WTC11 (cell line): Measurements from ENCODE around the gene NYAP1. TPM values are rescaled to one million over a fixed set of nuclear protein-coding genes. Genes with fewer than 3 reads are reported as not detected.

Experiments used
- ATAC-seq: fragments of 200-7000 bp; cut with Tn5 transposase; 2 replicates; pipeline ENCODE4 v1.10.0; 2021; ENCODE audit warnings: mild to moderate bottlenecking, moderate library complexity
- Bru-seq: library from RNA; stranded (reverse); fragments of 400-500 nt; gene quantifications from one replicate; lab custom pipeline; 2021; lab: Mats Ljungman, UMichigan
- CTCF ChIA-PET: fragments of 300-600 bp; sonication (Branson Sonifier 250); formaldehyde crosslinking; loops from one replicate; lab custom pipeline; 2021; ENCODE audit warnings: antibody characterized with exemption; lab: Charles Lee
- POLR2A ChIA-PET: fragments of 350-600 bp; sonication (Branson Sonifier 250); formaldehyde crosslinking; loops from one replicate; lab custom pipeline; 2021; ENCODE audit warnings: antibody characterized with exemption; lab: Charles Lee
- DNase-seq: peaks from one replicate; pipeline ENCODE4 v3.0.0; 2021; ENCODE audit warnings: low spot score
- H3K27ac Mint-ChIP-seq: 2 replicates; pipeline ENCODE4 v1.8.0; 2021; ENCODE audit warnings: mixed read lengths
- H3K27me3 Mint-ChIP-seq: 2 replicates; pipeline ENCODE4 v1.8.0; 2021; ENCODE audit warnings: low read depth, mild to moderate bottlenecking, moderate library complexity, mixed read lengths
- H3K36me3 Mint-ChIP-seq: 2 replicates; pipeline ENCODE4 v1.8.0; 2021; ENCODE audit warnings: mixed read lengths
- H3K4me1 Mint-ChIP-seq: 2 replicates; pipeline ENCODE4 v1.8.0; 2022; ENCODE audit warnings: mixed read lengths
- H3K4me3 Mint-ChIP-seq: 2 replicates; pipeline ENCODE4 v1.8.0; 2021; ENCODE audit warnings: mild to moderate bottlenecking, moderate library complexity, mixed read lengths
- H3K9me3 Mint-ChIP-seq: 2 replicates; pipeline ENCODE4 v1.8.0; 2021; ENCODE audit warnings: mixed read lengths
- CREB1 ChIP-seq: sonication (generic); formaldehyde crosslinking; IDR thresholded peaks from 2 replicates; pipeline ENCODE4 v1.8.0; 2023; ENCODE audit warnings: mild to moderate bottlenecking, missing genetic modification reagents
- KAT7 ChIP-seq: sonication (generic); formaldehyde crosslinking; IDR thresholded peaks from 2 replicates; pipeline ENCODE4 v1.8.1; 2023; ENCODE audit warnings: missing genetic modification reagents, mild to moderate bottlenecking, borderline replicate concordance
- SP1 ChIP-seq: sonication (generic); formaldehyde crosslinking; conservative IDR thresholded peaks from 2 replicates; pipeline ENCODE4 v1.8.1; 2022; ENCODE audit warnings: missing genetic modification reagents
- TP53 ChIP-seq: sonication (generic); formaldehyde crosslinking; IDR thresholded peaks from 2 replicates; pipeline ENCODE4 v1.8.1; 2023; ENCODE audit warnings: mild to moderate bottlenecking, missing genetic modification reagents
- long read RNA-seq, 3 experiments: library from RNA in 1 of 3; library from capped mRNA in 1 of 3; library from polyadenylated mRNA in 1 of 3; unstranded in 2 of 3; stranded (forward) in 1 of 3; transcript quantifications; one replicate each; pipeline ENCODE4 v2.0.0, GENCODE V29; 2021
- total RNA-seq: library from RNA; stranded (reverse); gene quantifications from 3 replicates; pipeline ENCODE4 v1.2.3, GENCODE V29; 2021
- TF ChIP-seq, protein P1 (sequence below): sonication (generic); formaldehyde crosslinking; IDR thresholded peaks from 2 replicates; pipeline ENCODE4 v1.8.1; 2022; ENCODE audit warnings: mild to moderate bottlenecking, moderate library complexity, missing genetic modification reagents
- TF ChIP-seq, protein P2 (sequence below): fragments of 250-450 bp; sonication (Bioruptor Pico); IDR thresholded peaks from 2 replicates; pipeline ENCODE4 v2.1.2; 2022; ENCODE audit warnings: mild to moderate bottlenecking, moderate library complexity
- TF ChIP-seq, protein P3 (sequence below): sonication (generic); formaldehyde crosslinking; IDR thresholded peaks from 2 replicates; pipeline ENCODE4 v1.8.1; 2023; ENCODE audit warnings: mild to moderate bottlenecking, missing genetic modification reagents, borderline replicate concordance
- TF ChIP-seq, protein P4 (sequence below): sonication (generic); formaldehyde crosslinking; IDR thresholded peaks from 2 replicates; pipeline ENCODE4 v1.8.0; 2023; ENCODE audit warnings: missing genetic modification reagents, mild to moderate bottlenecking, borderline replicate concordance

Gene NYAP1
- total RNA-seq, result 6.2 to 7.6 TPM (median 6.7 TPM) in 3 replicates
- percentile 42 among the genes with signal in this experiment for Bru-seq, nascent RNA
- long read RNA-seq, experiment 1, partial matches to known transcripts, result 1 of 3 reads
- long read RNA-seq, experiment 1, other reads (novel, unspliced or antisense), result 2 of 3 reads
- long read RNA-seq, experiment 2, partial matches to known transcripts, result 1 of 3 reads
- long read RNA-seq, experiment 2, other reads (novel, unspliced or antisense), result 1 of 3 reads
- long read RNA-seq, experiment 3, result 0 reads

DNA sequence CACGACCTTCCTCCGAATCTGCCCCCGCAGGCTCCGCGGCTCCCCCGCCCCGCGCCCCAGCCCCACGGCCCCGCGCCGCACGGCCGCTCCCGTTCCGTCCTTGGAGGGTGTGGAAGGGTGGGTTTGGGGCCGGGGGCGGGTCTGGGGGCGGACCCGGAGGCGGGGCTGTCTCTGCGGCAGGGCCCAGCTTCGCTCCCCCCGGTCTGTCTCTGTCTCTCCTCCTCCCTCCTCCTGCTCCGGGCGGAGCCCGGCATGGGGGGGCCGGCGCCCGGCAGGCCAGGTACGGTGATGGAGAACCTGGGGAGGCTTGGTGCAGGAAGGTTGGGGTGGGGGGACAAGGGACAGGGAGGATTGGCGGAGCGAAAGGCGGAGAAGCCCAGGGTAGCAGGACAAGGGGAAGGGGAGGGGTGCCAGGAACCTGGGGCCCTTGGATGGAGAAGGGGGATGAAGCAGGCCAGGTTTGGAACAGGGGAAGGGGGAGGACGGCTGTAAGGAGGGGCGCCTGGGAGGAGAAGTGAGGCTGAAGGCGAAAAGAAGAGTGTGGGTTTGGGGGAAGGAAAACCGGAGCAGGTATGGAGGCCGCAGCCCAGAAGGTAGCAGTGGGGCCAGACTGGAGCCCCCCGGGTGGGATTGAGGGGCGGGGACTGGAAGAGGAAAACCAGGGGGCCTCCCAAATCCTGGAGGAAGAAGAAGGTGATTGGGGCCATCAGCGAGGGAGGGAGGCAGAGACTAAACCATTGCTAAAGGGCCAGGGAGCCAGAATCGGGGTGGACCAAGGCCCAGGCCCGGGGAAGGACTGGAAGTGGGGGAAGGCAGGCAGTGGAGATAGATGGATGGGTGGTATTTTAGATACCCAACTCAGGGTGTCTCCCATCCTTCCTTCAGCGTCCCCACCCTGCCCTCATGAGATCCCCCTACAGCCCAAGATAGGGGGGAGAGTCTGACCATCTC is at the start of gene NYAP1:
Gene NYAP1, plus strand, starts transcription at position 206 of the 951 bp plus-strand sequence. CDS start 1,385 bp downstream, outside the sequence.
- POLR2A ChIA-PET, result interaction anchor here (0.6 to 0.7 kb wide), 2 partner anchors 102 to 343 kb away, joined by 3 to 4 read pairs; partner anchors contain the start of genes EPHB4, FBXO24 and LRCH4
- TF ChIP-seq, protein P1, sequence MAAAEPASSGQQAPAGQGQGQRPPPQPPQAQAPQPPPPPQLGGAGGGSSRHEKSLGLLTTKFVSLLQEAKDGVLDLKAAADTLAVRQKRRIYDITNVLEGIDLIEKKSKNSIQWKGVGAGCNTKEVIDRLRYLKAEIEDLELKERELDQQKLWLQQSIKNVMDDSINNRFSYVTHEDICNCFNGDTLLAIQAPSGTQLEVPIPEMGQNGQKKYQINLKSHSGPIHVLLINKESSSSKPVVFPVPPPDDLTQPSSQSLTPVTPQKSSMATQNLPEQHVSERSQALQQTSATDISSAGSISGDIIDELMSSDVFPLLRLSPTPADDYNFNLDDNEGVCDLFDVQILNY, result no peak
- TF ChIP-seq TP53 (CRISPR knock-in tag) (no peak), SP1 (CRISPR knock-in tag) (peak; percentile 67), KAT7 (CRISPR knock-in tag) (peak; percentile 6; the same call in 1 of the 2 replicates), CREB1 (CRISPR knock-in tag) (no peak)
- TF ChIP-seq, protein P2, sequence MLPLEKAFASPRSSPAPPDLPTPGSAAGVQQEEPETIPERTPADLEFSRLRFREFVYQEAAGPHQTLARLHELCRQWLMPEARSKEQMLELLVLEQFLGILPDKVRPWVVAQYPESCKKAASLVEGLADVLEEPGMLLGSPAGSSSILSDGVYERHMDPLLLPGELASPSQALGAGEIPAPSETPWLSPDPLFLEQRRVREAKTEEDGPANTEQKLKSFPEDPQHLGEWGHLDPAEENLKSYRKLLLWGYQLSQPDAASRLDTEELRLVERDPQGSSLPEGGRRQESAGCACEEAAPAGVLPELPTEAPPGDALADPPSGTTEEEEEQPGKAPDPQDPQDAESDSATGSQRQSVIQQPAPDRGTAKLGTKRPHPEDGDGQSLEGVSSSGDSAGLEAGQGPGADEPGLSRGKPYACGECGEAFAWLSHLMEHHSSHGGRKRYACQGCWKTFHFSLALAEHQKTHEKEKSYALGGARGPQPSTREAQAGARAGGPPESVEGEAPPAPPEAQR (CRISPR knock-in tag), result no peak
- TF ChIP-seq, protein P3, sequence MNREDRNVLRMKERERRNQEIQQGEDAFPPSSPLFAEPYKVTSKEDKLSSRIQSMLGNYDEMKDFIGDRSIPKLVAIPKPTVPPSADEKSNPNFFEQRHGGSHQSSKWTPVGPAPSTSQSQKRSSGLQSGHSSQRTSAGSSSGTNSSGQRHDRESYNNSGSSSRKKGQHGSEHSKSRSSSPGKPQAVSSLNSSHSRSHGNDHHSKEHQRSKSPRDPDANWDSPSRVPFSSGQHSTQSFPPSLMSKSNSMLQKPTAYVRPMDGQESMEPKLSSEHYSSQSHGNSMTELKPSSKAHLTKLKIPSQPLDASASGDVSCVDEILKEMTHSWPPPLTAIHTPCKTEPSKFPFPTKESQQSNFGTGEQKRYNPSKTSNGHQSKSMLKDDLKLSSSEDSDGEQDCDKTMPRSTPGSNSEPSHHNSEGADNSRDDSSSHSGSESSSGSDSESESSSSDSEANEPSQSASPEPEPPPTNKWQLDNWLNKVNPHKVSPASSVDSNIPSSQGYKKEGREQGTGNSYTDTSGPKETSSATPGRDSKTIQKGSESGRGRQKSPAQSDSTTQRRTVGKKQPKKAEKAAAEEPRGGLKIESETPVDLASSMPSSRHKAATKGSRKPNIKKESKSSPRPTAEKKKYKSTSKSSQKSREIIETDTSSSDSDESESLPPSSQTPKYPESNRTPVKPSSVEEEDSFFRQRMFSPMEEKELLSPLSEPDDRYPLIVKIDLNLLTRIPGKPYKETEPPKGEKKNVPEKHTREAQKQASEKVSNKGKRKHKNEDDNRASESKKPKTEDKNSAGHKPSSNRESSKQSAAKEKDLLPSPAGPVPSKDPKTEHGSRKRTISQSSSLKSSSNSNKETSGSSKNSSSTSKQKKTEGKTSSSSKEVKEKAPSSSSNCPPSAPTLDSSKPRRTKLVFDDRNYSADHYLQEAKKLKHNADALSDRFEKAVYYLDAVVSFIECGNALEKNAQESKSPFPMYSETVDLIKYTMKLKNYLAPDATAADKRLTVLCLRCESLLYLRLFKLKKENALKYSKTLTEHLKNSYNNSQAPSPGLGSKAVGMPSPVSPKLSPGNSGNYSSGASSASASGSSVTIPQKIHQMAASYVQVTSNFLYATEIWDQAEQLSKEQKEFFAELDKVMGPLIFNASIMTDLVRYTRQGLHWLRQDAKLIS (CRISPR knock-in tag), result no peak
- TF ChIP-seq, protein P4, sequence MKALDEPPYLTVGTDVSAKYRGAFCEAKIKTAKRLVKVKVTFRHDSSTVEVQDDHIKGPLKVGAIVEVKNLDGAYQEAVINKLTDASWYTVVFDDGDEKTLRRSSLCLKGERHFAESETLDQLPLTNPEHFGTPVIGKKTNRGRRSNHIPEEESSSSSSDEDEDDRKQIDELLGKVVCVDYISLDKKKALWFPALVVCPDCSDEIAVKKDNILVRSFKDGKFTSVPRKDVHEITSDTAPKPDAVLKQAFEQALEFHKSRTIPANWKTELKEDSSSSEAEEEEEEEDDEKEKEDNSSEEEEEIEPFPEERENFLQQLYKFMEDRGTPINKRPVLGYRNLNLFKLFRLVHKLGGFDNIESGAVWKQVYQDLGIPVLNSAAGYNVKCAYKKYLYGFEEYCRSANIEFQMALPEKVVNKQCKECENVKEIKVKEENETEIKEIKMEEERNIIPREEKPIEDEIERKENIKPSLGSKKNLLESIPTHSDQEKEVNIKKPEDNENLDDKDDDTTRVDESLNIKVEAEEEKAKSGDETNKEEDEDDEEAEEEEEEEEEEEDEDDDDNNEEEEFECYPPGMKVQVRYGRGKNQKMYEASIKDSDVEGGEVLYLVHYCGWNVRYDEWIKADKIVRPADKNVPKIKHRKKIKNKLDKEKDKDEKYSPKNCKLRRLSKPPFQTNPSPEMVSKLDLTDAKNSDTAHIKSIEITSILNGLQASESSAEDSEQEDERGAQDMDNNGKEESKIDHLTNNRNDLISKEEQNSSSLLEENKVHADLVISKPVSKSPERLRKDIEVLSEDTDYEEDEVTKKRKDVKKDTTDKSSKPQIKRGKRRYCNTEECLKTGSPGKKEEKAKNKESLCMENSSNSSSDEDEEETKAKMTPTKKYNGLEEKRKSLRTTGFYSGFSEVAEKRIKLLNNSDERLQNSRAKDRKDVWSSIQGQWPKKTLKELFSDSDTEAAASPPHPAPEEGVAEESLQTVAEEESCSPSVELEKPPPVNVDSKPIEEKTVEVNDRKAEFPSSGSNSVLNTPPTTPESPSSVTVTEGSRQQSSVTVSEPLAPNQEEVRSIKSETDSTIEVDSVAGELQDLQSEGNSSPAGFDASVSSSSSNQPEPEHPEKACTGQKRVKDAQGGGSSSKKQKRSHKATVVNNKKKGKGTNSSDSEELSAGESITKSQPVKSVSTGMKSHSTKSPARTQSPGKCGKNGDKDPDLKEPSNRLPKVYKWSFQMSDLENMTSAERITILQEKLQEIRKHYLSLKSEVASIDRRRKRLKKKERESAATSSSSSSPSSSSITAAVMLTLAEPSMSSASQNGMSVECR (CRISPR knock-in tag), result no peak
- TF ChIP-seq, all 79 proteins: peak for 2

More for the DNA sequence above, at the start of gene NYAP1:
- H3K27ac Mint-ChIP-seq, result no peak within 1 kb of the TSS; the same call in 1 of the 2 replicates
- peaks cover 30% of the 10 kb centered on the region for H3K4me1 Mint-ChIP-seq
- CTCF ChIA-PET, result interaction anchor here (0.6 to 7.3 kb wide), 12 partner anchors 10 to 242 kb away, joined by 3 to 82 read pairs (median 4); partner anchors contain the start of gene MOSPD3
- H3K27me3 Mint-ChIP-seq, result no peaks in the 10 kb centered on the region
- peak within 1 kb of the TSS; percentile 86 for H3K4me3 Mint-ChIP-seq
- ATAC-seq (peak; percentile 36), DNase-seq (peak; percentile 63)
- no peaks in the 10 kb centered on the region for H3K9me3 Mint-ChIP-seq
- no peaks in the 10 kb centered on the region for H3K36me3 Mint-ChIP-seq
